ENCODE results near the gene SNX33. TPM values are rescaled to one million over a fixed set of nuclear protein-coding genes. Genes with fewer than 3 reads are reported as not detected.
"Not testable (repeated sequence)": the region's sequence is repeated elsewhere in the genome, so short reads cannot be mapped to it uniquely, and the experiment has no call there.

SNX33 gene
- total and polyA plus RNA-seq, 2 of the 13 experiments (the other 11 are each of a cell fraction or from before 2014, with no cell fraction given), result 11.0 to 11.6 TPM

DNA sequence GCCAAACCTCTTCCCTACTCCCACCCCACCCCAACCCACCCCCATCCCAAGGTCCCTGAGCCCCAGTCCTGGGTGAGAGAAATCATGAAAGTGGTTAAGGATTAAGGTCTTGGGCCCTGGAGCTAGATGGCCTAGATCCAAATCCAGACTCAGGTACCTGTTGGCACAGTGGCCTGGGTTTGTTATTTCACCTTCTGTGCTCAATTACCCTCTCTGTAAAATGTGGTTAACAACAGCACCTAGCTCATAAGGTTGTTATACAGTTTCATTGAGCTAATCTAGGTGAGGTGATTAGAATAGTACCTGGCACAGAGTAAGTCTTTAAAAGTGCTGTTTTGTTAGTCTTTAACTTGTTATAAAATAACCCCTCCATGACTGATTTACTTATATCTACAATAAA lies 15.8 kb upstream of the SNX33 start:
- Histone ChIP-seq H3K9ac (ENCODE audit: insufficient read depth, low read depth, low read length) (no peak overlapping the region), H3K27me3 (ENCODE audit: control insufficient read depth in 1 of 2, insufficient read depth in 2 of 2, low read length in 2 of 2) (no peaks in the 10 kb centered on the region), H4K20me1 (ENCODE audit: insufficient read depth, low read length) (no peaks in the 10 kb centered on the region), H3K4me3 (replicated peaks in 1 of 3; ENCODE audit: insufficient read depth in 1 of 3, low read depth in 2 of 3, low read length in 3 of 3) (no peak overlapping the region), H3K4me1 (ENCODE audit: insufficient read depth, low read length) (peaks cover 15% of the 10 kb centered on the region), H3K27ac (ENCODE audit: extremely low read length, insufficient read depth, low read length) (no peak overlapping the region), H3K9me3 (ENCODE audit: low read length) (no peaks in the 10 kb centered on the region), H2AFZ (ENCODE audit: low read length) (no peak overlapping the region), H3K36me3 (replicated peaks in 1 of 2; ENCODE audit: control insufficient read depth in 1 of 2, insufficient read depth in 2 of 2, low read length in 2 of 2) (no peaks in the 10 kb centered on the region), H3K4me2 (ENCODE audit: low read depth, low read length) (no peak overlapping the region), H3K79me2 (ENCODE audit: insufficient read depth, low read length) (peaks cover under 1% of the 10 kb centered on the region)
- no peak for FAIRE-seq
- DNase-seq (ENCODE audit: low spot score), result no peak
- in situ Hi-C loops (cut with HindIII; ENCODE audit: extremely low pct_ligation_motif_present, low pct_unique_long_range_greater_than_20kb), result no loop called here
- TF ChIP-seq HNF4A (CRISPR knock-in tag; IDR thresholded peaks at IDR 0.05) (no peak), ZNF7 (CRISPR knock-in tag; IDR thresholded peaks at IDR 0.05) (no peak)
- BruUV-seq (replicated peaks), result no TSS peak
- POLR2A ChIA-PET, result interaction anchor here (0.7 kb wide), 1 partner anchor 9 kb away, joined by 3 read pairs; no protein-coding TSS in a partner anchor
- CTCF ChIA-PET (ENCODE audit: low intra/inter-chr PET ratio, low total read pairs), result no interaction called here
- intact Hi-C loops (cut with micrococcal nuclease; ENCODE audit: unreplicated experiment), result no loop called here
- no peak for ATAC-seq

DNA sequence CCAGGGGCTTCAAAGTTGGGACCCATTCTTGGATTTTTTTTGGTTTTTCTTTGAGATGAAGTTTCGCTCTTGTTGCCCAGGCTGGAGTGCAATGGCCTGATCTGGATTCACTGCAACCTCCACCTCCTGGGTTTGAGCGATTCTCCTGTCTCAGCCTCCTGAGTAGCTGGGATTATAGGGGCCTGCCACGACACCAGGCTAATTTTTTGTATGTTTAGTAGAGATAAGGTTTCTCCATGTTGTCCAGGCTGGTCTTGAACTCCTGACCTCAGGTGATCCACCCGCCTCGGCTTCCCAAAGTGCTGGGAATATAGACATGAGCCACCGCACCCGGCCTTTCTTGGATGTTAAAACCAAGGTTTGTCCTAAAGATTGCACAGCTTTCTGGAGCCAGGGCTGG lies 13.8 kb upstream of the SNX33 start:
- H3K27ac ChIP-seq (ENCODE audit: extremely low read length, insufficient read depth, low read length); H4K20me1 ChIP-seq (ENCODE audit: insufficient read depth, low read length); H3K9ac ChIP-seq (ENCODE audit: insufficient read depth, low read depth, low read length); H2AFZ ChIP-seq (ENCODE audit: low read length); FAIRE-seq; H3K27me3 ChIP-seq (ENCODE audit: control insufficient read depth in 1 of 2, insufficient read depth in 2 of 2, low read length in 2 of 2); H3K4me3 ChIP-seq (replicated peaks in 1 of 3; ENCODE audit: insufficient read depth in 1 of 3, low read depth in 2 of 3, low read length in 3 of 3); H3K36me3 ChIP-seq (replicated peaks in 1 of 2; ENCODE audit: control insufficient read depth in 1 of 2, insufficient read depth in 2 of 2, low read length in 2 of 2); in situ Hi-C loops (cut with HindIII; ENCODE audit: extremely low pct_ligation_motif_present, low pct_unique_long_range_greater_than_20kb); BruUV-seq (replicated peaks); ATAC-seq; H3K9me3 ChIP-seq (ENCODE audit: low read length); DNase-seq (ENCODE audit: low spot score); intact Hi-C loops (cut with micrococcal nuclease; ENCODE audit: unreplicated experiment); CTCF ChIA-PET (ENCODE audit: low intra/inter-chr PET ratio, low total read pairs); H3K4me2 ChIP-seq (ENCODE audit: low read depth, low read length): not testable (repeated sequence)
- Histone ChIP-seq H3K79me2 (ENCODE audit: insufficient read depth, low read length) (peaks cover 20% of the 10 kb centered on the region), H3K4me1 (ENCODE audit: insufficient read depth, low read length) (peaks cover 16% of the 10 kb centered on the region)
- WGBS (ENCODE audit: low lambda C conversion rate), result 89% methylated on average over 7 of the region's 7 CpGs
- POLR2A ChIA-PET, result interaction anchor here (0.9 kb wide), 1 partner anchor 14 kb away, joined by 3 read pairs; the partner anchor contains the start of gene SNX33

DNA sequence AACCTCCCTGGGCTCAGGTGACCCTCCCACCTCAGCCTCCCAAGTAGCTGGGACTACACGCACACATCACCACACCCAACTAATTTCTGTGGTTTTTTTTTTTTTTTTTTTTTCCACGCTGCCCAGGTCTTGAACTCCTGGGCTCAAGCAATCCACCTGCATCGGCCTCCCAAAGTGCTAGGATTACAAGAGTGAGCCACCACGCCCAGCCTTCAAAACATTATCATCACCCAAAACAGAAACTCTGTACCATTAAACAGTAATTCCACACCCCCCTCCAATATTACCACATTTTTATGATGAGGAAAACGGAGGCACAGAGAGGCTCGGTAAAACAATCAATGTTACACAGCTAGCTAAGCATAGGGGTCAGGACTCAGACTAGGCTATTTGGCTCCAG lies 11.7 kb upstream of the SNX33 start:
- H2AFZ ChIP-seq (ENCODE audit: low read length), result no peak overlapping the region
- no peaks in the 10 kb centered on the region; a peak in 1 of 5 replicates for H3K27me3 ChIP-seq (ENCODE audit: control insufficient read depth in 1 of 2, insufficient read depth in 2 of 2, low read length in 2 of 2)
- no peak overlapping the region for H3K4me2 ChIP-seq (ENCODE audit: low read depth, low read length)
- POLR2A ChIA-PET, result interaction anchor here (1.0 to 6.9 kb wide), 4 partner anchors 9 to 41 kb away, joined by 3 to 47 read pairs (median 40); partner anchors contain the start of genes SNUPN and SNX33
- no peak overlapping the region for H3K27ac ChIP-seq (ENCODE audit: extremely low read length, insufficient read depth, low read length)
- TF ChIP-seq ISX (CRISPR knock-in tag; conservative IDR thresholded peaks at IDR 0.05) (no peak), ZNF672 (CRISPR knock-in tag; IDR thresholded peaks at IDR 0.05) (no peak), FOSL2 (CRISPR knock-in tag; IDR thresholded peaks at IDR 0.05) (no peak)
- TF ChIP-seq, protein P1, sequence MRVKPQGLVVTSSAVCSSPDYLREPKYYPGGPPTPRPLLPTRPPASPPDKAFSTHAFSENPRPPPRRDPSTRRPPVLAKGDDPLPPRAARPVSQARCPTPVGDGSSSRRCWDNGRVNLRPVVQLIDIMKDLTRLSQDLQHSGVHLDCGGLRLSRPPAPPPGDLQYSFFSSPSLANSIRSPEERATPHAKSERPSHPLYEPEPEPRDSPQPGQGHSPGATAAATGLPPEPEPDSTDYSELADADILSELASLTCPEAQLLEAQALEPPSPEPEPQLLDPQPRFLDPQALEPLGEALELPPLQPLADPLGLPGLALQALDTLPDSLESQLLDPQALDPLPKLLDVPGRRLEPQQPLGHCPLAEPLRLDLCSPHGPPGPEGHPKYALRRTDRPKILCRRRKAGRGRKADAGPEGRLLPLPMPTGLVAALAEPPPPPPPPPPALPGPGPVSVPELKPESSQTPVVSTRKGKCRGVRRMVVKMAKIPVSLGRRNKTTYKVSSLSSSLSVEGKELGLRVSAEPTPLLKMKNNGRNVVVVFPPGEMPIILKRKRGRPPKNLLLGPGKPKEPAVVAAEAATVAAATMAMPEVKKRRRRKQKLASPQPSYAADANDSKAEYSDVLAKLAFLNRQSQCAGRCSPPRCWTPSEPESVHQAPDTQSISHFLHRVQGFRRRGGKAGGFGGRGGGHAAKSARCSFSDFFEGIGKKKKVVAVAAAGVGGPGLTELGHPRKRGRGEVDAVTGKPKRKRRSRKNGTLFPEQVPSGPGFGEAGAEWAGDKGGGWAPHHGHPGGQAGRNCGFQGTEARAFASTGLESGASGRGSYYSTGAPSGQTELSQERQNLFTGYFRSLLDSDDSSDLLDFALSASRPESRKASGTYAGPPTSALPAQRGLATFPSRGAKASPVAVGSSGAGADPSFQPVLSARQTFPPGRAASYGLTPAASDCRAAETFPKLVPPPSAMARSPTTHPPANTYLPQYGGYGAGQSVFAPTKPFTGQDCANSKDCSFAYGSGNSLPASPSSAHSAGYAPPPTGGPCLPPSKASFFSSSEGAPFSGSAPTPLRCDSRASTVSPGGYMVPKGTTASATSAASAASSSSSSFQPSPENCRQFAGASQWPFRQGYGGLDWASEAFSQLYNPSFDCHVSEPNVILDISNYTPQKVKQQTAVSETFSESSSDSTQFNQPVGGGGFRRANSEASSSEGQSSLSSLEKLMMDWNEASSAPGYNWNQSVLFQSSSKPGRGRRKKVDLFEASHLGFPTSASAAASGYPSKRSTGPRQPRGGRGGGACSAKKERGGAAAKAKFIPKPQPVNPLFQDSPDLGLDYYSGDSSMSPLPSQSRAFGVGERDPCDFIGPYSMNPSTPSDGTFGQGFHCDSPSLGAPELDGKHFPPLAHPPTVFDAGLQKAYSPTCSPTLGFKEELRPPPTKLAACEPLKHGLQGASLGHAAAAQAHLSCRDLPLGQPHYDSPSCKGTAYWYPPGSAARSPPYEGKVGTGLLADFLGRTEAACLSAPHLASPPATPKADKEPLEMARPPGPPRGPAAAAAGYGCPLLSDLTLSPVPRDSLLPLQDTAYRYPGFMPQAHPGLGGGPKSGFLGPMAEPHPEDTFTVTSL (CRISPR knock-in tag; IDR thresholded peaks at IDR 0.05; ENCODE audit: borderline replicate concordance), result no peak
- H3K9ac ChIP-seq (ENCODE audit: insufficient read depth, low read depth, low read length), result no peak overlapping the region
- 0 out of 5 replicates have a peak, but pooled peaks cover 0 to 3% of the 10 kb centered on the region in 2 experiments for H3K36me3 ChIP-seq (replicated peaks in 1 of 2; ENCODE audit: control insufficient read depth in 1 of 2, insufficient read depth in 2 of 2, low read length in 2 of 2)
- ATAC-seq, result no peak
- peaks cover 19% of the 10 kb centered on the region for H3K4me1 ChIP-seq (ENCODE audit: insufficient read depth, low read length)
- BruUV-seq (replicated peaks), result no TSS peak
- CTCF ChIA-PET (ENCODE audit: low intra/inter-chr PET ratio, low total read pairs), result no interaction called here
- WGBS (ENCODE audit: low lambda C conversion rate), result 97% methylated on average over 6 of the region's 6 CpGs
- no peaks in the 10 kb centered on the region; the same call in 1 of the 2 replicates for H4K20me1 ChIP-seq (ENCODE audit: insufficient read depth, low read length)
- no peak for DNase-seq (ENCODE audit: low spot score)
- in situ Hi-C loops (cut with HindIII; ENCODE audit: extremely low pct_ligation_motif_present, low pct_unique_long_range_greater_than_20kb) (no loop called here), intact Hi-C loops (cut with micrococcal nuclease; ENCODE audit: unreplicated experiment) (no loop called here)
- H3K9me3 ChIP-seq (ENCODE audit: low read length), result no peaks in the 10 kb centered on the region
- H3K4me3 ChIP-seq (replicated peaks in 1 of 3; ENCODE audit: insufficient read depth in 1 of 3, low read depth in 2 of 3, low read length in 3 of 3), result no peak overlapping the region
- peaks cover 29% of the 10 kb centered on the region for H3K79me2 ChIP-seq (ENCODE audit: insufficient read depth, low read length)
- FAIRE-seq, result no peak
